ENCODE results near the gene N4BP2L2.

GRCh38 chr13:32538621-32539246, at the start of gene N4BP2L2:
- peak; percentile 89 for TF ChIP-seq POLR2AphosphoS5 (IDR thresholded peaks at IDR 0.05; ENCODE audit: borderline replicate concordance, low read depth, low read length)
- TF ChIP-seq EZH2 (IDR thresholded peaks at IDR 0.05): no peak
- no peak for TF ChIP-seq FOXP2 (optimal IDR thresholded peaks at IDR 0.05; ENCODE audit: control extremely low read depth, extremely low read length, insufficient read depth)
